Superior temporal gyrus (tissue), 1 donor: ENCODE measurements around the gene KRTAP4-4.
"Not testable (repeated sequence)": the region's sequence is repeated elsewhere in the genome, so short reads cannot be mapped to it uniquely, and the experiment has no call there.

Source experiments
- DNase-seq: peaks from one replicate; pipeline ENCODE4 v3.0.0-alpha.2; 2016; ENCODE audit errors: extremely low spot score

The KRTAP4-4 gene

DNA sequence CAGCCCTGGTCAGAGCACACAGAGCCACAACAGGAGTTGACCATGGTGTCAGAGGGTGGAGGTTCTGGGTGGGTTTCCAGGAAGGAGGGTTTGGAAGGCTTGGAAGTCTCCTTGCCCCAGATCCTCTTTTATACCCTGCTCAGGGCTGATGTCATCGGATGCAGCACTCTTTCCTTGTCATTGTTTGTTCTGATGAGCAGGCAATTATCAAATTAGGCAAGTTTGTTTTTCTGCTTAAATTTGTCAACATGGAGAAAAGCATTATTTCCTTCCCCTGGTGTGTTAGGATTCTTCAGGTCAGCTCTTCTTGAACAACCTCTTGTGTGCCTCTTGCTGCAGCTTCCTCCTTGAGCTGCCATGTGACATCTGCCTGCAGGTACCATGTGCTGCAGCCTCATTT, at the start of gene KRTAP4-4:
Gene KRTAP4-4, minus strand, starts transcription at position 101 of the 400 bp plus-strand sequence. Its CDS starts 57 bp downstream, at position 44.
- no peak for DNase-seq

DNA sequence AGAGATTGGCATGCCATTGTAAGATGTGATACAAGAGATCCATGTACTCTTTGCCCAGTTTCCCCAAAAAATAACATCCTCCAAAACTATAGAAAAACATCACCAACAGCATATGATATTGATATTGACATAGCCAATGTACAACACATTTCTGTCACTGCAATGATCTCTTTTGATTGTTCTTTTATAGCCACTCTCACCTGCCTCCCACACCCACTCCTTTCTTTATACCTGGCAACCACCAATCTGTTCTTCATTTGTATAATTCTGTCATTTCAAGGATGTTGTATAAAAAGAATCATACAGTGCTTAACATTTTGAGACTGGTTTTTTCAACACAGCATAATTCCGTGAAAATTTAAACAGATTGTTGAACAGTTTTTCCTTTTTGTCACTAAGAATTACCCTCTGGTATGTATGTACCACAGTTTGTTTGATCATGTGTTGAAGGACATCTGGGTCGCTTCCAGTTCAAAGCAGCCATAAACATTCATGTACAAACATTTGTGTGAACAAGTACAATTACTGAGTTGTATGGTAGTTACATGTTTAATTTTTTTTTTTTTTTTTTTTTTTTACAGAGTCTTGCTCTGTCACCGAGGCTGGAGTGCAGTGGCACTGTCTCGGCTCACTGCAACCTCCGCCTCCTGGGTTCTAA, 39.0 kb upstream of the KRTAP4-4 start:
- DNase-seq: no peak

DNA sequence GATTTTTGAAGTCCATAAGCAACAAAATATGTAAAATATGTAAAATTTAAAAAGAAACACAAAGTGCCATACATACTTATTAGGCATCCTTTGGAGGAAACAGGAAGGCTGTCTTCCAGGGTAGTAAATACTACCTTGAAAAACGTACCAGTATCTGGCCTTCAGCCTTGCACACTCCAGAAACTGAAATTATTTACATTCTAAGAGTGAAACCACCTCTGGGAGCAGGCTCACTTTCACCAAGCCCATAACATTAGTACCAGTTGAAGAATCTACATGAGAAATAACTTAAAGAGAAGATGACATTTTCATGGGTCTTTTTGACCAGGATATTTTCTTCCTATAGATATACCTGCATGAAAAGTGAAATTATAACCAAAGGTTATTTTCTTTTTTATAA, 35.5 kb upstream of the KRTAP4-4 start:
- DNase-seq: no peak

DNA sequence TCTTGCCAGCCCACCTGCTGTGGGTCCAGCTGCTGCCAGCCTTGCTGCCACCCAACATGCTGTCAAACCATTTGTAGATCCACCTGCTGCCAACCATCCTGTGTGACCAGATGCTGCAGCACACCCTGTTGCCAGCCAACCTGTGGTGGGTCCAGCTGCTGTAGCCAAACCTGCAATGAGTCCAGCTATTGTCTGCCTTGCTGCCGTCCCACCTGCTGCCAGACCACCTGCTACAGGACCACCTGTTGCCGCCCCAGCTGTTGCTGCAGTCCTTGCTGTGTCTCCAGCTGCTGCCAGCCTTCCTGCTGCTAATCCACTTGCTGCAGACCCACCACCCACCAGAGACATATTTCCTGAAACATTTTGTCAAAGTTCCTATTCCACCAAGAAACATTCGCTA, 29.8 kb upstream of the KRTAP4-4 start:
- no peak for DNase-seq

DNA sequence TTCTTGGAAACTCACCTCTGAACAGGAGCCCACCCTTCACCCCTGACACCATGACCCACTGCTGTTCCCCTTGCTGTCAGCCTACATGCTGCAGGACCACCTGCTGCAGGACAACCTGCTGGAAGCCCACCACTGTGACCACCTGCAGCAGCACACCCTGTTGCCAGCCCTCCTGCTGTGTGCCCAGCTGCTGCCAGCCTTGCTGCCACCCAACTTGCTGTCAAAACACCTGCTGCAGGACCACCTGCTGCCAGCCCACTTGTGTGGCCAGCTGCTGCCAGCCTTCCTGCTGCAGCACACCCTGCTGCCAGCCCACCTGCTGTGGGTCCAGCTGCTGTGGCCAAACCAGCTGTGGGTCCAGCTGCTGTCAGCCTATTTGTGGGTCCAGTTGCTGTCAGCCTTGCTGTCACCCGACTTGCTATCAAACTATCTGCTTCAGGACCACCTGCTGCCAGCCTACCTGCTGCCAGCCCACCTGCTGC, 29.3 kb upstream of the KRTAP4-4 start, which contains the start of gene KRTAP9-1:
Gene KRTAP9-1, plus strand, starts transcription at position 51 of the 482 bp plus-strand sequence. Its CDS starts 0 bp downstream, at position 51.
- DNase-seq: not testable (repeated sequence)

DNA sequence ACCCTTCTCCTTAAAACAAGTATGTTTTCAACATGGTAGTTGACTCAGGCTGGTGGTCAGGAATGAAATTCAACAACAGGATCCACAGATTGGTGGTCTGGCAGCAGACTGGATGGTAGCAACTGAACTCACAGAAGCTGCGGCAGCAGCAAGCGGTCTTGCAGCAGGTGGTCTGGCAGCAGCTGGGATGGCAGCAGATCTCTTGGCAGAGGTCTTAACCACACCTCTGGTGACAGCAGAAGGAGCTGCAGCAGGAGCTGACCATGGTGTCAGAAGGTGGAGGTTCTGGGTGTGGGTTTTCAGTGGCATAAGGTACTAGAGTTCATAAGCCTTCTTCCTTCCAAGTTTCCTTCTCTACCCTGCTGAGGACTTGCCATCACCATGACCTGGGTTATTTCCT, 26.3 kb upstream of the KRTAP4-4 start:
- no peak for DNase-seq

DNA sequence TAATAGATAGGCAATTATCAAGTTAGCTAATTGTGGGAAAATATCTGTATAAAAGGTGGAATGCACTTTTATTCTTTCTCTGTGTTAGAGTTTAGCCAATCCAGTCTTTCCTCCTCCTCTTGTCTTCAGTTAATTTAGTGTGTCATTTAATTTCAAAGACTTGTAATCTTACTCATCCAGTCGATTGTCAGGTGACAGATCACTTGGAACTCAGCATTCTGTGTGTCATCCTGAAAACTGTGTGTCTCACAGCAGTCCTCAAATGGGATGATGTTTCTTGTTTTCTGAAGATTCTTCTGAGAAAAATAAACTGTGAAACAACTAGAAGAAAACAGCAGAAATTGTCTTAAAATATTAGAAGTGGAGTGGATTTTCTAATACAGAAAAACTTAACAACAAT, 24.5 kb upstream of the KRTAP4-4 start:
- no peak for DNase-seq

DNA sequence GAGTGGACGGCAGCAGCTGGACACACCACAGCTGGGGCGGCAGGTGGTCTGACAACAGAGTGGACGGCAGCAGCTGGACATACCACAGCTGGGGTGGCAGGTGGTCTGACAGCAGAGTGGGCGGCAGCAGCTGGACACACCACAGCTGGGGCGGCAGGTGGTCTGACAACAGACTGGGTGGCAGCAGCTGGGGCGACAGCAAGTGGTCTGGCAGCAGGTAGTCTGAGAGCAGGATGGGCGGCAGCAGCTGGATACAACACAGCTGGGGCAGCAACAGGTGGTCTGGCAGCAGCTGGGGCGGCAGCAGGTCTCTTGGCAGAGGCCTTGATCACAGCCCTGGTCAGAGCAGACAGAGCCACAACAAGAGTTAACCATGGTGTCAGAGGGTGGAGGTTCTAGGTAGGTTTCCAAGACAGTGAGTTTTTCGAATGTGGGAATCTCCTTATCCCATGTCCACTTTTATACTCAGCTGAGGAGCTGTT, 24.0 kb upstream of the KRTAP4-4 start, which contains the start of gene KRTAP4-1:
Gene KRTAP4-1, minus strand, starts transcription at position 432 of the 482 bp plus-strand sequence. Its CDS starts 57 bp downstream, at position 375.
- DNase-seq: no peak

DNA sequence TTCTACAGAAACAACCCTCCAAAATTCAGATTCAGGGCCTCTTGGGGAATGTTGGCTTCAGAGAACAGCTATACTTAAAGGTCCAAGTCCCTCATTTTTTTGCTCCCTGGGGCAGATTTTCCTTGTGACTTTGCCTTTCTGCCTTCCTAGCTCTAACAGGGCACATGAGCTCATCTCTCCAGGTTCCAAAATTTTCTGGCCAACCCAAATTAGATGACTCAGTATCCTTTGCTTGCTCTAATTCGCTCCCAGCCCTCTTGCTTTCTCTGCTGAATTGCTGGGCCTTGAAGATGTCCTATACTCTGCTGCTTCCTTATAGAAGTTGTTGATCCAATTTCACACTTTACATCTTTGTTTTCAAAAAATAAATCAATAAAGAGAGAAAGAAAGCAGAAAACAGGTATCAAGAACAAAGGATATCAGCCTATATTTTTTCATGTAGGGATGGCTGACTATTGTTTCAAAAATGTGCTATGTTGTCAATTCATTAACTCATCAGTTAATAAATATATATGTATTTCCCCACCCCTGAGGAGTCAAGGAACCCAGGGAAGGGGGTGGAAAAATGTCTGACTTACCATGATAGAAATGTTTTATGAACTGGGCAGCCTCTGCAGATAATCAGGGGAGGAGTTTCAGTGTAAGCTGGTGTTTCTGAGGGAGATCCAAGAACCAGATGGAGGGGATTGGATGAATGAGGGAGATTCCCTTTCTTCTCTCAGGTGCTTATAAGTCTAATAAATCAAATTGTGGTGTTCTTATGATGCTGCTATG, 18.5 kb upstream of the KRTAP4-4 start:
- DNase-seq: no peak

DNA sequence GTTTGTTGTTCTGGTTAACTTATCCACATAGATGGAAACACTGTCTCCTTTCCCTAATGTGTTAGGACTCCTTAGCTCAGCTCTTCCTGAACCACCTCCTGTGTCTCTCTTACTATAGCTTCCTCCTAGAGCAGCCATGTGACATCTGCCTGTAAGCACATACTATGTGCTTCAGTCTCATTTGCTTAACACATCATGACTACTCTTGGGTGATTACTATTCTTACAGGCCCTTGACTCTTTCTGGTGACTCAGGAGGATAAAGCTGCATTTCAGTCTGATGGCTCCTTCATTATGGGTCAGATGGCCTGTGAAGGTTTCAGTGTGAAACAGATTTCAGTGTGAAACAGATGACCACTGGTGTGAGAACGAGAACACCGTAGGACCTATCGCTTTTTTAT, 17.8 kb upstream of the KRTAP4-4 start:
- no peak for DNase-seq

DNA sequence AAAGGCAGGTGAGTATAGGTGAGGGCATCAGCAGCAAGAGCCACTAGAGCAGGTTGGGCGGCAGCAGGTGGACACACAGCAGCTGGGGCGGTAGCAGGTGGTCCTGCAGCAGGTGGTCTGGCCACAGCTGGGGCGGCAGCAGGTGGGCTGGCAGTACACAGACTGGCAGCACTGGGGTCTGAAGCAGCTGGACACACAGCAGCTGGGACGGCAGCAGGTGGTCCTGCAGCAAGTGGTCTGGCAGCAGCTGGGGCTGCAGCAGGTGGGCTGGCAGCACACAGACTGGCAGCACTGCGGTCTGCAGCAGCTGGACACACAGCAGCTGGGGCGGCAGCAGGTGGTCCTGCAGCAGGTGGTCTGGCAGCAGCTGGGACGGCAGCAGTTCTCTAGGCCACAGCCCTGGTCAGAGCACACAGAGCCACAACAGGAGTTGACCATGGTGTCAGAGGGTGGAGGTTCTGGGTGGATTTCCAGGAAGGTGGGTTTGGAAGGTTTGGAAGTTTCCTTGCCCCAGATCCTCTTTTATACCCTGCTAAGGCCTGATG, 17.3 kb upstream of the KRTAP4-4 start, which contains the start of gene KRTAP4-2:
Gene KRTAP4-2, minus strand, starts transcription at position 495 of the 545 bp plus-strand sequence. Its CDS starts 57 bp downstream, at position 438.
- no peak for DNase-seq

DNA sequence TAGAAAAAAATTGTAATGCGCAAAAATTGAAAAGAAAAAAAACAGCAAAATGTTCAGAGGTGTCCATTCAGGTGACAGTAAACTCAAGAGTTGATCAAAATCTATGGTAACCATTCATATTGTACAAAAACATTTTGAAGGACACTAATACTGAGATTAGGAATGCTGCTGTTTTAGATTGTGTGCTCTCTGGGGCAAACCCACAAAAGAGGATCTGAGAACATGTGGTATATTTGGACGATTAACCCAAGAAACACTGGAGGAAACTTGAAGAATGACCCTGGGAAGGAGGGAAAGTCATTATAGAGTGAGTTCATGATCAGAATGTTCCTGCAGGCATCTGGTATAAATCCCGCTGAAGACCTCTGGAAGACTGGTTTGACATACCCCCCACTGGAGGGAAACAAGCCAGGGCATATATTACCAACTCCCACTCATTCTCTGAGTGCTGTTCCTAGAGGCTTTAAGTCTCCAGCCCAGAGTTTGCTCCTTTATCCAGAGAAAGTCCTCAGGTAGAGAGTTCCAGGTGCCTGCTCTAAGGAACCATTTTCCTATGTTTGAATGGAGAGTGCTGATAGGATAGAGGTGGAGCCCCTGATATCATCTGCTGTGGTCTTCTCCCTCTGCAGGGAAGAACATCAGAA, 16.3 kb upstream of the KRTAP4-4 start:
- DNase-seq: no peak

DNA sequence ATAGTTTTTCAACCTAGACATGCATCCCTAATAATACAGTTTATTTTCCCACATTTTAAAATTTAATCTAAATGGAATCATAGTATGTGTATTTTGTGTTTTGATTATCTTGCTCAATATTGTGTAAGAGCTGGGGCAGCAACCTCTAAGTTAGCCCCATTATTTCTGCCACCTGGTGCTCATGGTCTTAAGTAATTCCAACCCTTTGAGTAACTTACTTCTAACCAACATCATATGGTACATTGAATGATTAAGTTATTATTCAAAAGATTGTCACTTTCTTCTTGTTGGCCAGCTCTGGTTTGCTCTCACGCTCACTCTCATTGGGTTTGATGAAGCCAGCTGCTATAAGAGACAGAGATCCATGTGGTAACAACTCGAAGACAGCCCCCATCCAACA, 11.3 kb upstream of the KRTAP4-4 start:
- no peak for DNase-seq

DNA sequence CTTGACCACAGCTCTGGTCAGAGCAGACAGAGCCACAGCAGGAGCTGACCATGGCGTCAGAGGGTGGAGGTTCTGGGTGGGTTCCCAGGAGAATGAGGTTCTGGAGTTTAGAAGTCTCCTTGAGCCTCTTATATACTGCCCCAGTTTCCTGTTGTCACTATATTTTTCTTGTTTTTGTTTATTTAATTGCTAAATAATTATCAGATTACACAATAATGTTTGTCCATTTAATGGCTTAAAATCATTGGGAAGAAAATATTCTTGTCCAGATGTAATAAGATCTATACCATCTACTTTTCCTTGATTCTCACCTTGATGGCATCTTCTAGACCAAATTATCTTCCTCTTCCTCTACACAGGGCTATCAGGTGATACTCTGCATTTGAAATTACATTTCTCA, 7.6 kb upstream of the KRTAP4-4 start, which contains the start of gene KRTAP4-3:
Gene KRTAP4-3, minus strand, starts transcription at position 101 of the 400 bp plus-strand sequence. Its CDS starts 49 bp downstream, at position 52.
- DNase-seq: no peak

DNA sequence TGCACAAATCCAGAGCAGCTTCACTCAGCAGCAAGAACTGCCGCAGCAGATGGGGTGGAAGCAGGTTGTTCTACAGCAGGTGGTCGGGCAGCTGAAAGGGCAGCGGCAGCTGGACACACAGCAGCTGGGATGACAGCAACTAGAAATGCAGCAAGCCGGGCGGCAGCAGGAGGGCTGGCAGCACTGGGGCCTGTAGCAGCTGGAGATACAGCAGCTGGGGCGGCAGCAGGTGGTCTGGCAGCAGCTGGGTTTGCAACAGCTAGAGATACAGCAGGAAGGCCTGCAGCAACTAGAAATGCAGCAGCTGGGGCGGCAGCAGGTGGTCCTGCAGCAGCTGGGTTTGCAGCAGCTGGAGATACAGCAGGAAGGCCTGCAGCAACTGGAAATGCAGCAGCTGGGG, 7.0 kb upstream of the KRTAP4-4 start:
- no peak for DNase-seq

DNA sequence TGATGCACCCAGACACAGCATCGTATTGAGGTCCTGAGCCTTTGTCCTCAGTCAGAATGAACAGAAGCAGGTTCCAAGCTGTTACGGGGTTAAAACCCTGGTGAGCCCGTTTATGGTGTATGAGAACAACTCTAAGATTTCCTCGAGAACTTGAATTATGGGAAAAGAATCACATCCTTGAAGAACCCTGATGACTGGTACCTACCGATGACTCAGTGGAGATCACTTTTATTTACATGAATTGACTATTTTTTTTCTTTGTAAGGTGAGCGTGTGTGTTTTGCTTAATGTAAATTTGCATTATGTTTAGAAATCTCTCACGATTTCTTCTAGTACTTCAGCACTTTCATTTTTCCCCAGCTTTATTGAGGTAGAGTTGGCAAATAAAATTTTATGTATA, 3.3 kb upstream of the KRTAP4-4 start:
- no peak for DNase-seq

DNA sequence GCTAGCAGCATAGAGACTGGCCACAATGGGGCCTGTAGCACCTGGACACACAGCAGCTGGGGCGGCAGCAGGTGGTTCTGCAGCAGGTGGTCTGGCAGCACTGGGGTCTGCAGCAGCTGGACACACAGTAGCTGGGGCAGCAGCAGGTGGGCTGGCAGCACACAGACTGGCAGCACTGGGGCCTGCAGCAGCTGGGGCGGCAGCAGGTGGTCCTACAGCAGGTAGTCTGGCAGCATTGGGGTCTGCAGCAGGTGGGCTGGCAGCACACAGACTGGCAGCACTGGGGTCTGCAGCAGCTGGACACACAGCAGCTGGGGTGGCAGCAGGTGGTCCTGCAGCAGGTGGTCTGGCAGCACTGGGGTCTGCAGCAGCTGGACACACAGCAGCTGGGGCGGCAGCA, 358 bp downstream of the KRTAP4-4 start:
- not testable (repeated sequence) for DNase-seq

DNA sequence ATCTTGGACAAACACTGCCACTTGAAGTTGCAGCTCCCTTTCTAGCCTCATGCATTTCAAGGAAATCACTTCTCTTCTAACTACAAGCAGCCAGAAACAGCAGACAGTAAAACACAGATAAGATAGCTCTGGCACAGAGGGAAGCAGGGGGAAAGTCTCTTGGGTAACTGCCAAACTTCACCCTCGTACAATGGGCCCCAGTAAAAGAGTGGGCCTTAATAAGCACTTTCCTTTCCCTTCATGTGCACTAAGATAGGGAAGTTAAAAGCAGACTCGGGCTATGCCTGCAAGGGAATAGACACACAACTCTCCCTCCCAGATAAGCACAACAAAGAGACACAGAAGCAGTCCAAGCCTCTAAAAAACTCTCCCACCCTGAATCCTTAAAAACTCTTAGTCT, 6.7 kb downstream of the KRTAP4-4 start:
- DNase-seq: peak; percentile 12

DNA sequence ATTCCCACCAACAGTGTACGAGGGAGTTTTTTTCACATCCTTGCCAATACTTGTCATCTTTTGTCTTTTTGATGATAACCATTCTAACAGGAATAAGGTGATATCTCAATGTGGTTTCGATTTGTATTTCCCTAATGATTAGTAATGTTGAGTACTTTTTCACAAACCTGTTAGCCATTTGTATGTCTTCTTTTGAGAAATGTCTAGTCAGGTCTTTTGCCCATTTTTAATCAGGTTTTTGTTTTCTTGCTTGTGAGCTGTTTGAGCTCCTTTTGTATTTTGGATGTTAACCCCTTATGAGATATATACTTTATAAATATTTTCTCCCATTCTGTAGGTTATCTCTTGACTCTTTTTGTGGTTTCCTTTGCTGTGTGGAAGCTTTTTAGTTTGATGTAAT, 9.0 kb downstream of the KRTAP4-4 start:
- no peak for DNase-seq

DNA sequence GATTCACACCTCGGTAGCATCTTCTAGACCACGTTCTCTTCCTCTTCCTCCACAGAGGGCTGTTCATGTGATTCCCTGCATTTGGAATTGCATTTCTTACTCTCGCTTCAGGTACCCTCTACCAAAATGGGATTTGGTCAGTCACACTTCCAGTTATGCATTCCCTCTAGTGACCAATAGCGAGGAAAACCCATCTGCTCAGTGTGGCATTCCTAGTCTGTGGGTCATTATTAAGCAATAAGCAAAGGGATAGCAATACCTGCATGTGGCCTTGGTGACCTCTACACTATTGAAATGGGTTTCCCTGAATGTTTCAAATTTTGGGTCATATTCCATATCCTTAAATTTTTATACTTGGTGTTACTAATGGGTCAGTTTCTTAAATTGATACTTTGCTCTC, 10.5 kb downstream of the KRTAP4-4 start:
- DNase-seq: no peak

DNA sequence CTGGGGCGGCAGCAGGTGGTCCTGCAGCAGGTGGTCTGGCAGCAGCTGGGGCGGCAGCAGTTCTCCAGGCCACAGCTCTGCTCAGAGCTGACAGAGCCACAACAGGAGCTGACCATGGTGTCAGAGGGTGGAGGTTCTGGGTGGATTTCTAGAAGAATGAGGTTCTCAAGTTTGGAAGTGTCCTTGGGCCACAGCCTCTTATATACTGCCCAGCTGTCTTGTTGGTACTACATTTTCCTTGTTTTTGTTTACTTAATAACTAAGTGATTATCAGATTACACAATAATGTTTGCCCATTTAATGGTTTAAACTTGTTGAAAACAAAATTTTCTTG, 10.9 kb downstream of the KRTAP4-4 start, which contains the start of gene KRTAP4-5:
Gene KRTAP4-5, minus strand, starts transcription at position 174 of the 334 bp plus-strand sequence. Its CDS starts 58 bp downstream, at position 116.
- DNase-seq: no peak
